ENCODE data around the gene RAPGEF5.

The RAPGEF5 gene, protein sequence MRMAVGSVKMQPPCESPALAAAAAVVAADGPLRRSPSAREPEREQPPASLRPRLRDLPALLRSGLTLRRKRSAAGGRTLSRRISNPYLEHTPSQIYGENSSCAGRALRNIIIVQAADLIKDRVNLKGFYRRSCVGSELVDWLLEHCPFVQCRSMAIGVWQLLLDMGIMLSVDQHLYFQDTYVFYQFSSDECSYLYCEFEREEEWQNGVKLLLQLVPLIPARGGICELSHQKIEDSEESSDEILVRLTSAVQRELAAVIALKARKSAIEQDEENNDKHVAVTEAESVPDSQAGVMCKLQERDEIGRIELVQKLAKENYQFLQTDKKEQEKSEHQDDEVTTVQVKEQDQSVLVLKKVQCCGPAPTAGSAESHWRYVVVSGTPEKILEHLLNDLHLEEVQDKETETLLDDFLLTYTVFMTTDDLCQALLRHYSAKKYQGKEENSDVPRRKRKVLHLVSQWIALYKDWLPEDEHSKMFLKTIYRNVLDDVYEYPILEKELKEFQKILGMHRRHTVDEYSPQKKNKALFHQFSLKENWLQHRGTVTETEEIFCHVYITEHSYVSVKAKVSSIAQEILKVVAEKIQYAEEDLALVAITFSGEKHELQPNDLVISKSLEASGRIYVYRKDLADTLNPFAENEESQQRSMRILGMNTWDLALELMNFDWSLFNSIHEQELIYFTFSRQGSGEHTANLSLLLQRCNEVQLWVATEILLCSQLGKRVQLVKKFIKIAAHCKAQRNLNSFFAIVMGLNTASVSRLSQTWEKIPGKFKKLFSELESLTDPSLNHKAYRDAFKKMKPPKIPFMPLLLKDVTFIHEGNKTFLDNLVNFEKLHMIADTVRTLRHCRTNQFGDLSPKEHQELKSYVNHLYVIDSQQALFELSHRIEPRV

DNA sequence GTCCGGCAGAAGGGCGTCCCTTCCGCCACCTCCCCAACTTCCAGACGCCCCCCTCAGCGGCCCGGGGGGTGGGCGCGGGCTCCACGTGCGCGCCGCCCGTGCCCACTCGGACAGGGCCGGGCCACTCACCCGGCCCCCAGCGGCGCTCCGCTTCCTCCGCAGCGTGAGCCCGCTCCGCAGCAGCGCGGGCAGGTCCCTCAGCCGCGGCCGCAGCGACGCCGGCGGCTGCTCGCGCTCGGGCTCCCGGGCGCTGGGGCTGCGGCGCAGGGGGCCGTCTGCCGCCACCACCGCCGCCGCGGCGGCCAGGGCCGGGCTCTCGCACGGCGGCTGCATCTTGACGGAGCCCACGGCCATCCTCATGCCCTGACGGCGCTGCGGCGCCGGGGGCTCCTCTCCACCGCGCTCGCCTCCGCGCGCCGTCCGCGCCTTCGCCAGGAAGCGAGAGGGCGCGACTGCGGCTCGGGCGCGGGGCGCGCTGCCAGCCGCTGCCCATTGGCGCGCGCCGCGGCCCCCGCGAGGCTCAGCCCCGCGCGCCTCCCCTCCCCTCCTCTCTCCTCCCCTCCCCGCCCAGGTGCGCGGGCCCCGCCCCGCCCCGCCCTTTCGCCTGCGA is at the start of gene RAPGEF5:
RAPGEF5 (minus strand) TSS at position 454 of the 610 bp plus-strand sequence; CDS start at position 360, 94 bp downstream.
- no peak for DNase-seq

DNA sequence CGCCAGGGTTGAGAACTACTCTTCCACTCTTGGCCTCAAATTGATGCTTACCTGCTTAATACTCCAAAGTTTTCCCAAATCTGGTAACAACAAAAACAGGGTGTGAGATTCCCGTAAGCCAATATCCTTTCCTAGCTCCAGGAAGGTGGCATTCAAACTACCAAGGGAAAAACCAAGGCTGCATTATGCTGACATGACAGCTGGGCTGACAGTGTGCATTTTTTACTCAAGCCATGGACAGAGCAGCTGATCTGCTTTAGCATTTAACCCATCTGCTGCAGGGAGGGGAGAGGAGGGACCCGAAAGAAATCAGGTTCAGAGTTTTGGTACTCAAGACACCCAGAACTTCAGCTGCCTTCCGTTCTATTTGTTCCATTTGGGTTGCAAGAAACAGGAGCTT is 49.8 kb upstream of the RAPGEF5 start:
- no peak for DNase-seq

DNA sequence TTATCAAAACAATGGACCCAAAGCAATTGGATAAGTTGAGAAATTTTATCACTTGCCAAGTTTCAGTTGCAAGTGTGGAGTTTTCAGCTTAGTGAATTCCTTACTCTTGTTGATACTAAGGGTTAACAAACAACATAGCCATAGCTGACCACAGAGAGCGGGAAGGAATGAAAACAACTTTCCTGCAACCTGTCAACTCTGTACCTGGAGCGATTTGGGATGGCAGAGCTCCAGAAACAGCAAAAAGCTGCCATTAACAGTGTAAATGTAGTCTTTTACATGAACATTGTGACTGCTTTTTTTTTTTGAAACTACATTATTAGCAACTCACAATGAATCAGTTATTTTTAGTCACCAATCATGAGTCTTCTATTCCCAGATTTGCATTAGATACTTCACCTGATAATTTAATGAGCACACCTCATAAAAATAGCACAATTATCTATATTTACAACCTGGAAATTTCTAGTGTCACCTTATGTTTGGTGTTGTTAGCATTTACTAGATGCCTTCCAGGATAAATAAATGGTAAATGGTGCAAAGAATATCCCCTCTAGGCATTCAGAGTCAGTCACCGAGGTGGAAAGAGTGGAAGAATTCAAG is 47.6 kb upstream of the RAPGEF5 start:
- no peak for DNase-seq

DNA sequence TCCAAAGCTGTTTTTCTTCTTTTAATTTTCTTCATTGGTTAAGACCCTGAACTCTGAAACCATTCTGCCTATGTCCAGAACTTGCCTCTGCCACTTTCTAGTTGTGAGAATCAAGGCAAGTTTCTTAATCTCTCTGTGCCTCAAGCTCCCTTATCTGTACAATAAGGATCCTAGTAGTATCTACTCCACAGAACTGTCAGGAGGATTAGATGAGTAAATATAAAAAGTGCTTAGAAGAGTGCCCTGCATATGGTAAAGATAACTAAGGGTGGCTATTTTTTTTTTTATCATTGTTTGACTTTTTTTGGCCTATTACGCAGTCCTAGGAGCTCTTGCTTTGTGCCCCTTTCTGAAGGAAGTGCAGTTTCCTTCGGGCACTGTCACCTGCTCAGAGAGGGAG is 46.4 kb upstream of the RAPGEF5 start:
- DNase-seq: no peak

DNA sequence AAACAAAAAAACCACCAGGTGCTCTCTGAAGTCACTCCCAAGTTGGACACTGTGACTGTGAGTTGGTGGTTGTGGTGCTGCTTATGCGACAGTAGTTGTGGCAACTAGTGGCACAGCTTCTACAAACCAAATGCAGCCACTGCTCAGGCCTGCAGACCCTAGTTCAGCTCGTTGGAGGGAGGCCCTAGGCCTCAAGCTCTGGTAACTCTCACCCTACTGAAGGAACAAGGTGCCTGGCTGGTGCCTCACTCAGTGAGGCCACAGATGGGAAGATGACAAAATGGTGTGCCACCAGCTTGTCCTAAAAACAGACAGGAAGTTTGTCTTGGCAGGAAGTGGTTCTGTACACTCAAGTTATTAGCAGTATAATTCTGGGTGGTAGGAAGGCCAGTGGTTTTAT is 45.3 kb upstream of the RAPGEF5 start:
- no peak for DNase-seq

DNA sequence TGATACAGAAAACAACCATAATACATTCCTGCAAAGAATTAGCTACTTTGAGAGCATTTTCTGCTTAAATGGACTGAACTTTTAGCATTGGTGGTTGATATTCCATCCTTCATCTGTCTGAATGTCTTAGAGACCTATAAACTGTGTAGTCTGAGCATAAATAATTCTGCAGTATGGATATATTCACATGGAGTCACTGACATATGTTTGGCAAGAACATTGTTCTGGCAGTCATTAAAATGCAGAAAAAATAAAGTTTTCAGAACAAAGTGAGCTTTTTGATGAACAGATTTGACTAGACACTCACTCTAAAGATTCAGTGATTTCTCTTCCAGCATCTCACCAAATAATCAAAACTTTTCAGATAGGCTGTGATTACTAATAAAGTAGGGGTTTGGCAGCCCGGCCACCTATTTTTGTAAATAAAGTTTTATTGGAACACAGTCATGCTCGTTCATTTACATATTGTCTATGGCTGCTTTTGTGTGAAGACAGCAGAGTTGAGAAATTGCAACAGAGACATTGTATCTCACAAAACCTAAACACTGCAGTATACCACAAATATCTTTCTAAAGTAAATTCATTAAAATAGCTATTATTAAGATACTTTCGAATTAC is 44.1 kb upstream of the RAPGEF5 start:
- DNase-seq: no peak

DNA sequence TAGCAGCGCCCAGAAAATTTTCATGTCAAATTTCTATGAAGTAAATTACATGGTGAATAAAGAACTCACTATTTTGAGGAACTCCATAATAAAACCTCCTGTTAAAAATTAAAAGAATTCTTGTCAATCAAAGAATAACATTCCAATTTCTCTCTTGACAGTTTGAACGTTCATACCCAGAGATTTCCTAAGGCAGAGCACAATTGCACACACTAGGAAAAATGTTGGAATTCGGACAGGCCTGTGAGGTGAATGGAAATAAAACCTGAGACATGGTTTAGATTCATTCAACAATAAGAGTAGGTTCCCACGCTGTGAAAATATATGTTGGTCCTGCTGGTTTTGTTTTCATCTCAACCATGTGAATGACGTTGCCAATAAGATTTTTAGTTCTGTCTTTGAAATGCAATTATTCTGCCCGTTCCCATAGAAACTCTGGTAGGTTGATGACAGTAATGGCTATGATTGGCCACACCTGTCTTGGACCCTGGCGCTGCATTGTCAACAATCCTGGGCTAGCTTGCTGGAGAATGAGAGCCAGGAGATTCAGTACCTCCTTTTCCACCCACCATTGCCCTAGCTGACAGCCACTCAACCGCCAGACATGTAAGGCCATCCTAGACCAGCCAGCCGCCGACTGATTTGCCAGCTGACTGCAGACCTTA is 43.3 kb upstream of the RAPGEF5 start:
- DNase-seq: no peak

DNA sequence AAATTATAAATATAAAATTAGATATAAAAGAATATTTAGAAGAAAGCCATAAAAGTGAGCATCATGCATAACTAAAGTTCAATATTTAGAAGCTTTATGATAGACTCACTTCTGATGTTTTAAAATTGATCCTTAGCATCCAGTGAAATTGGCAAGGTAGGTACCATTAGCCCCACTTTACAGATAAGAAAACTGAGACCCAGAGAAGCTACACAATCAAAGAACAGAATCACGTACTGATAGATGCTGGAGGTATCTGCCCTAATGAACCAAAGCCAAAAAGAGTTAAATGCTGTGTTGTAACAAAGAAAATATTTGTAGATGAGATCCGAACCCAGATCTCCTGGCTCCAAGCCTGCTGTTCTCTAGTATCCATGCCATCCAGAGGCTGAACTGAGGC is 42.6 kb upstream of the RAPGEF5 start:
- DNase-seq: no peak

DNA sequence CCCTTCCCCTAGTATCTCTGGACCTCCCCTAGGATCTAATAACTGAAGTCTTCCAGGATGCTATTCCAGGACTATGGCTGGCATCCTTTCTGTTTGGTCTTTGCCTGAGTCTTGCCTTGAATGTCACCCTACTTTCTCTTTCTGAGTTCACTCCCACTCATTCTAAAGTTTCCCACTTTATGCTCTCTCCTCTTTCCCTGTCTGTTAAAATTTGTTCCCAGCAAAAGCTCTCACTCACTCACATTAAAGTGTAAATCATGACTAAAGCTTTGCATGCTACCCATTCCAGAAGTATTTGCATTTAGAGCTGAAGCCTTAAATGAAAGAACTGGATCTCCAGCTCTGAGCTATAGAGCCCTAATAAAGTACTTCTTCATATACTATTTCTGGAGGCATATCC is 42.1 kb upstream of the RAPGEF5 start:
- no peak for DNase-seq

DNA sequence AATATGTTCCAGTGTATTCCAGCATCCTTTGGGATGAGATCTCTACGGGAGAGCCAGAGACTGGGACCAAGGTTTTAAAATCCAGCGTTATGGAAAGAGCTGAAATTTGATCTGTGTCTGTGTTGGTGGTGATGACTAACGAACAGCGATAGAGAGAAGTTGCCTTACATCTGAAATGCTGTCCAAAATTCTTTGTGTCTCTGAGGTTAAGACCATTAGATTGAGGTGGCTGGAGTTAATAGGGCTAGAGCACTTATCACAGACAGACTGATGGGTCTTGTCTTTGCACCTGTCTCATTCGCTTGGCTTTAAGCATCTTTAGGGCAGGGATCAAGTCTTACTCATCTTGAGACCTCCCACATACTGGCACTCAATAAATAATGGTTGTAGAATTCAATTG is 41.0 kb upstream of the RAPGEF5 start:
- no peak for DNase-seq

DNA sequence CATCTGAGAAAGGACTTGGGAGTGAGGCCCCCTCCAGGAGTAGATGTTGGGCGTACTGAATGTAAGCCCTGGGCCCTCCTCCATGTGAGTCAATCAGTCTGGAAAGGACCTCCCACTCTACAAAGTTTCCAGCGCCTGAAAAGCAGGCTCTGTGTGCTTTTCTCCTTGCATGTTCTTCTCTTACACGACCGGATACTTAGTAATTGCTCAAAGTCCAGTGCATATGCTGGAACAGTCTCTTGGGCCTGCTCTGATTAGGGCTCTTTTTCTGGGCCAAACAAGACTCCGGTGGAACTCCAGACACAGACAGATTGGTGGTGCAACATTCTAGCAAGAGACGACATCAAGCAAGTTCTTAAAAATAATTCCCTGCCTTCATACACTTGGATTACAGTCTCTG is 38.3 kb upstream of the RAPGEF5 start:
- no peak for DNase-seq

DNA sequence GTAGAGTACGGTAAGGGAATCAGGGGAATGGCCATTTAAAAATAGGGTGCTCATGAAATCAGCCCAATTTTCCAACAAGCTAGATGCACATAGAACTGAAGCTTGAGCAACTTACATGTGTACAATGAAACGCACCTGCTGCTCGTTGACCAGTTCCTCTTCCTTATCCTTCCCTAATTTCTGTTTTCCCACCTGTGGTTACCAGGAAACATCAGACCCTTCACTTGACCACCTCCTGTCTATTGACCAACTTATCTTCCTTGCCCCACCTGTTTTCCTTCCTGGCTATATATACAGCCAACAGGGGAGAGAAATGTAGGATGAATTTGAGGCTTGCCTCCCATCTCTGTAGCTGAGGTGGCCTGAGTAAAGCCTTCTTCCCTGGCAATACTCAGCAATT is 37.8 kb upstream of the RAPGEF5 start:
- no peak for DNase-seq

DNA sequence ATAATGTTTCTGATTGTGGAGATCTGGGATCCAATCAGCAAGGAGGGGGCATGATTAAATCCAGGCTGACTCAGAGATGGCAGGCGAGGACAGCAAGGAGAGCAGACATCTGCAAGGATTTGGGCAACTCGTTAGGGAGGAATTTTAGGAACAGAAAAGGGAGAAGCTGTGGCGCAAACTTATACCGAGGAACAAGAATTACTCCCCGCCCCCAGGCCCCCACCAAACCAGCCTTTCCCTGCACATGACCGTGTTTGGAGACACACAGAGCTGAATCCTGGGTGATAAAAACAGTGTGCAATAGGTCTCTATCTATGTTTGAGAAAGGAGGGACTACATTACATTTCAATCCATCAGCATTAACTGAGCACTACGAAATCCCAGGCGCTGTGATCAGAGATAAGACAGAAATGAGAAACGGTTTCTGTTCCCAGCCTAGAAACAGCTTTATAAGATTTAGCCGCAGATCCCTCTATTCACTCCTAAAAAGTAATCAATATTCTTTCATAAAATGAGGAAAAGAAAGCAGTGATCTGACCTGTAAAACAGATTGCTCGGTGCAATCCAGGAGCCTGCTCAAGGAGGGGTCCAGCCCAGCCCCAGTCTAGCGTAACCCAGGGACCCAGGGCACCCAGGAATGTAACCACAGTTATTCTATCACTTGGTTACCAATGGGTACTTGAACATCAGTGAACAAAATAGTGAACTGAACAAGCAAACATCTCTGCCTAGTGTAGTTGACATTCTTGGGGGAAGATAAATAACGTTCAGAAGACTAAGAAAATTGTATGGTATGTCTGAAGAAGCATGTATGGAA is 37.2 kb upstream of the RAPGEF5 start:
- DNase-seq: no peak

DNA sequence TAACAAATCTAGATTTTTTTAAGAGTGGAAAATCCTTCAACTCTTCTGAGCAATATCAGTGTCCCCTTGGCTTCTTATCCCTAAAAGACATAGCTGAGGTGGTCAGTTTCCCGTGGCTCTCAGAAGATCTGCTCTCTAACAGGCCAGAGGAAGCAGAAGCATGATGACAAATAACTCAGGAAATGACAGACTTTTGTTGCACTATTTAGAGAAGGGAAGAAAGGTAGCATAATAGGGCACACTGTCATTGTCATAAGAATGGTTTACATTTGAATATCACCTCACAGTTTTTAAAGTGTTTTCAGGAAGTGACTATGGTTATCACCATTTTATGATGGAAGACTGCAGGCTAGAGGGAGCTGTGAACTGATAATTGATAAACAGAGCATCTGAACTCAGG is 33.6 kb upstream of the RAPGEF5 start:
- DNase-seq: no peak

DNA sequence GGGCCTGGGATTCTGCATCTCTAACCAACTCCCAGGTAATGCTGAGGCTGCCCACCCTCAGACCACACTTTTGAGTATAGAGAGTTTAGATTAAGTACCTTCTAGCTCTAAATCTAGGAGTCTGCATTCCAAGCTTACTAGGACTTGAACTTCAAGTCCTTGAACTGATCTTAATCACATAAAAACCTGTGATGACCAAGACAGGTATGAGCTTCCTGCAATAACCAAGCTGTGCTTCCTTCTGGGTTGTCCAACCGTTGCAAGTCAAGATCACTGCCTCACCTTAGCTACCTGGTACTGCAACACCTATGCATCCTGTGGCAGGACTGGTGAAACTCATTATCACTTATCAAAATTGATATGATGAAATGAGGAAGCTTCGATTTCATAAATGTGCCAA is 32.9 kb upstream of the RAPGEF5 start:
- no peak for DNase-seq

DNA sequence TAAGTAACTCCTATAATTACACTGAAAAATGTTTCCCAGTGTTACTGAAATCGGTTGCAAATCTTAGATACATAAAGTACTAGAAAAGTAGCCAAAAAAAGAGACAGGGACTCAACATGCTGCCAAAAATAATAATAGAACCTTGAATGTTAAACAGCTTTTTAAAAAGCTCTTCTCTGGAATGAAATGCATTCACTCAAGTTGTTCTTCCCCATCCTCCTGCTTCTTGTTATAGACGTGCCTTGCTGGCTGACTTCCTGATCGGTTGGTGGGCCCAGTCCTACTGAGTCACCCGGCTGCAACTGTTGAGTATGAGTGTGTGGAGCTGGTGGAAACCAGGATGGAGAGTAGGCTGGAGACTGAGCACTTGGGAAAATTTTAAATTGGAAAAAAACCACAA is 30.6 kb upstream of the RAPGEF5 start:
- DNase-seq: no peak

DNA sequence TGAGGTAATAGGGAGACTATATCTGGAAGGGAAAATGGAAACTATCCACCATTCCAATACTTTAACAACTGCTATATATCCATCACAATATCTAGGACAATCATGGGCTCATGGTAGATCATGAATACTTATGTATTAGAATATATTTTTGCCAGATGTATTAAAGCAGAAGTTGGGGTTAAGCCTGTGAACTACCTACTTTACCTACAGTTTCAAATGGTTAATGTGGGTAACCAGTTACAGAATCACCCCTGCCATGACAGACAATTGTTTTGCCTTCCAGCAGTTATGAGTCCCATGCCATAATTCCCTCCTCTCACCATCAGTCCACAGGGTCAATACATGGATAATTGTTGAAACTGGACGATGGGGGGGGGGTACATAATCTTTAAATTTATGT is 29.9 kb upstream of the RAPGEF5 start:
- no peak for DNase-seq

DNA sequence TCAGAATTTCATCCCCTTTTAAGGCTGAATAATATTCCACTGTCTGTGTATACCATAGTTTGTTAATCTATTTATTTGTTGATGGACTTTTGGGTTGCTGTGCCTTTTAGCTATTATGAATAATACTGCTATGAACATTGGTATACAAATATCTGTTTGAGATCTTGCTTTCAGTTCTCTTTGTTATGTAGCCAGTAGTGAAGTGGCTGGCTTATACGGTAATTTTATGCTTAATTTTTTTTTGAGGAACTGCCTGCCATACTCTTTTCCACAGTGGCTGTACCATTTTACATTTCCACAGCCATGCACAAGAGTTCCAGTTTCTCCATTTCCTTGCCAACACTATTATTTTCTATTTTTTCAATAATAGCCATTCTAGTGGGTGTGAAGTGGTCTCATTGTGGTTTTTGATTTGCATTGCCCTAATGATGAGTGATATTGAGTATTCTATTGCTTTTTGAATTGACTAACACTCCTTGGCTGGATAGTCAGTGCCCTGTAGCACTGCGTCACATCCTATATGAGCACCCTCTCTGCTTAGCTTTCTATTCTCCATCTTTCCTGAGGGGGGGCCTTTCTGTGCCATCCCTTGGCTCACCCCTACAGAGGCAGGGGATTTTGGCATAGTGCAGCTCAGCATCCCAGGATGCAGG is 29.4 kb upstream of the RAPGEF5 start:
- no peak for DNase-seq

DNA sequence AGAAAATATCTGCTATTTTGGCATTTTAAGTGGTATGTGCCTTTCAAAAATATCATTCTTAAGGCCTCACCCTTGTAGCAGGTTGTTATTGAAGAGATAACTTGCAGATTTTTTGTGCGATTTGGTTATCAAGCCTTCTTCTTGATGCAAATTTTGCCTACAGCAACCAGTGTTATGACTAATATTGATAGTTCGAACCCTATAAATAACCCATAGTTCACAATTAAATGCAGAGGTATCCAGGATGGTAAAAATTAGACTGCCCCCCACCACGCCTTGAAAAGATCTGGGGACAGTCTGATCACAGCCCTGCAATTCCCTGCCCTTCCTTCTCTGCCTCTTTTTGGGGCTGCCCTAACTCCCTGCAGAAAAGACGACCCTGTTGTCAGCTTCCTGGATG is 28.4 kb upstream of the RAPGEF5 start:
- DNase-seq: no peak

DNA sequence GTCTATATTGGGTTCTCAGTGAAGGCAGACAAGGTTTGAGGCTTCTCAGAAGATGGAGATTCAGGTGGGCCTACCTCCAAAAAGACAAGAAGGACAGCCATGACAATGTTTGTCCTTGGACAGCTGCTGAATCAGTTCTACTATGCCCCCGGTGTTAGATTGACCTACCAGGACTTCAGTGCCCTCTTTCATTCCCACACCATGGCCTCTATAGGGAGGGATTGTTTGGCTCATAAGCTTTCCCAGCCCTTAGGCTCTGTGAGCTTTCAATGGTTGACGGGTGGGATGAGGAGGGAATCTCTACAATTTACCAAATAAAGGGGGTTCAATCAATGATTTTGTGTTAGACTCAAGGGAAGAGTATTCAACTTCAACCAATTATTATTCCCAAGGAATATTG is 23.4 kb upstream of the RAPGEF5 start:
- DNase-seq: no peak

Data from NCI-H524 treated with DMSO at 0.1 percent for 48 hours (cell line).